ENCODE data around the gene CHMP5.

CHMP5 gene

GRCh38 chr9:33285502-33285901 is 20.7 kb downstream of the CHMP5 start:
- no peak overlapping the region for H3K4me3 ChIP-seq (ENCODE audit: low read length in 2 of 2)
- peaks cover 13 to 14% of the 10 kb centered on the region in 2 donors for H3K36me3 ChIP-seq (ENCODE audit: control insufficient read depth in 2 of 2, insufficient read depth in 2 of 2, low read length in 2 of 2)
- H3K9me3 ChIP-seq (ENCODE audit: control insufficient read depth in 2 of 2, low read length in 2 of 2) = no peaks in the 10 kb centered on the region
- H3K9ac ChIP-seq (ENCODE audit: low read length in 2 of 2) = no peak overlapping the region
- peaks cover 16% of the 10 kb centered on the region for H3K4me1 ChIP-seq (ENCODE audit: control insufficient read depth, insufficient read depth, low read length)
- H3K27ac ChIP-seq (ENCODE audit: low read length) = no peak overlapping the region
- H3K27me3 ChIP-seq (ENCODE audit: control insufficient read depth in 1 of 2, insufficient read depth in 2 of 2, low read length in 2 of 2) = no peaks in the 10 kb centered on the region

- Histone ChIP-seq H3K4me1 (ENCODE audit: control insufficient read depth, insufficient read depth, low read length) (peaks cover 29% of the 10 kb centered on the region), H3K9me3 (ENCODE audit: control insufficient read depth in 2 of 2, low read length in 2 of 2) (no peaks in the 10 kb centered on the region), H3K9ac (ENCODE audit: low read length in 2 of 2) (peak overlapping the region in 1 of 2 donors; percentile 58), H3K27ac (ENCODE audit: low read length) (peak overlapping the region; percentile 31), H3K36me3 (ENCODE audit: control insufficient read depth in 2 of 2, insufficient read depth in 2 of 2, low read length in 2 of 2) (peaks cover 6 to 8% of the 10 kb centered on the region in 2 donors), H3K4me3 (ENCODE audit: low read length in 2 of 2) (no peak overlapping the region), H3K27me3 (ENCODE audit: control insufficient read depth in 1 of 2, insufficient read depth in 2 of 2, low read length in 2 of 2) (no peaks in the 10 kb centered on the region)
These were observed 22.2 kb downstream of the CHMP5 start for GRCh38 chr9:33287087-33287490.

- H3K36me3 ChIP-seq (ENCODE audit: control insufficient read depth in 2 of 2, insufficient read depth in 2 of 2, low read length in 2 of 2) = peaks cover 6 to 8% of the 10 kb centered on the region in 2 donors
- peaks cover 33% of the 10 kb centered on the region for H3K4me1 ChIP-seq (ENCODE audit: control insufficient read depth, insufficient read depth, low read length)
- no peaks in the 10 kb centered on the region for H3K27me3 ChIP-seq (ENCODE audit: control insufficient read depth in 1 of 2, insufficient read depth in 2 of 2, low read length in 2 of 2)
- peak overlapping the region; percentile 99 for H3K27ac ChIP-seq (ENCODE audit: low read length)
- no peaks in the 10 kb centered on the region for H3K9me3 ChIP-seq (ENCODE audit: control insufficient read depth in 2 of 2, low read length in 2 of 2)
- H3K4me3 ChIP-seq (ENCODE audit: low read length in 2 of 2) = no peak overlapping the region
- H3K9ac ChIP-seq (ENCODE audit: low read length in 2 of 2) = no peak overlapping the region
These were observed 23.4 kb downstream of the CHMP5 start for GRCh38 chr9:33288235-33288634.

GRCh38 chr9:33288828-33289483 is 24.1 kb downstream of the CHMP5 start:
- peaks cover 33% of the 10 kb centered on the region for H3K4me1 ChIP-seq (ENCODE audit: control insufficient read depth, insufficient read depth, low read length)
- peak overlapping the region in 1 of 2 donors; percentile 99 for H3K9ac ChIP-seq (ENCODE audit: low read length in 2 of 2)
- peak overlapping the region; percentile 99 for H3K27ac ChIP-seq (ENCODE audit: low read length)
- peak overlapping the region in 1 of 2 donors; percentile 99 for H3K4me3 ChIP-seq (ENCODE audit: low read length in 2 of 2)
- H3K9me3 ChIP-seq (ENCODE audit: control insufficient read depth in 2 of 2, low read length in 2 of 2) = no peaks in the 10 kb centered on the region
- peaks cover 4 to 6% of the 10 kb centered on the region in 2 donors for H3K36me3 ChIP-seq (ENCODE audit: control insufficient read depth in 2 of 2, insufficient read depth in 2 of 2, low read length in 2 of 2)
- H3K27me3 ChIP-seq (ENCODE audit: control insufficient read depth in 1 of 2, insufficient read depth in 2 of 2, low read length in 2 of 2) = no peaks in the 10 kb centered on the region

GRCh38 chr9:33289496-33289895 is 24.6 kb downstream of the CHMP5 start:
- Histone ChIP-seq H3K9ac (ENCODE audit: low read length in 2 of 2) (peak overlapping the region; percentile 82 to 99), H3K27me3 (ENCODE audit: control insufficient read depth in 1 of 2, insufficient read depth in 2 of 2, low read length in 2 of 2) (no peaks in the 10 kb centered on the region), H3K4me3 (ENCODE audit: low read length in 2 of 2) (peak overlapping the region; percentile 28 to 99), H3K4me1 (ENCODE audit: control insufficient read depth, insufficient read depth, low read length) (peaks cover 34% of the 10 kb centered on the region), H3K36me3 (ENCODE audit: control insufficient read depth in 2 of 2, insufficient read depth in 2 of 2, low read length in 2 of 2) (peaks cover 6% of the 10 kb centered on the region in 2 donors), H3K9me3 (ENCODE audit: control insufficient read depth in 2 of 2, low read length in 2 of 2) (no peaks in the 10 kb centered on the region), H3K27ac (ENCODE audit: low read length) (peak overlapping the region; percentile 99)

GRCh38 chr9:33289936-33290246 is 25.0 kb downstream of the CHMP5 start:
- peaks cover 37% of the 10 kb centered on the region for H3K4me1 ChIP-seq (ENCODE audit: control insufficient read depth, insufficient read depth, low read length)
- no peaks in the 10 kb centered on the region for H3K9me3 ChIP-seq (ENCODE audit: control insufficient read depth in 2 of 2, low read length in 2 of 2)

GRCh38 chr9:33290247-33291030 is 25.6 kb downstream of the CHMP5 start, which contains the start of gene NFX1:
NFX1 (plus strand) TSS chr9:33290516; CDS start chr9:33290573, 57 bp downstream.
- Histone ChIP-seq H3K9ac (ENCODE audit: low read length in 2 of 2) (peak within 1 kb of the TSS; percentile 99 to 100), H3K36me3 (ENCODE audit: control insufficient read depth in 2 of 2, insufficient read depth in 2 of 2, low read length in 2 of 2) (peaks cover 10 to 13% of the 10 kb centered on the region in 2 donors), H3K4me3 (ENCODE audit: low read length in 2 of 2) (peak within 1 kb of the TSS; percentile 99), H3K27ac (ENCODE audit: low read length) (peak within 1 kb of the TSS; percentile 99), H3K9me3 (ENCODE audit: control insufficient read depth in 2 of 2, low read length in 2 of 2) (no peaks in the 10 kb centered on the region), H3K4me1 (ENCODE audit: control insufficient read depth, insufficient read depth, low read length) (peaks cover 37% of the 10 kb centered on the region), H3K27me3 (ENCODE audit: control insufficient read depth in 1 of 2, insufficient read depth in 2 of 2, low read length in 2 of 2) (no peaks in the 10 kb centered on the region)

More at GRCh38 chr9:33289936-33290246, 25.0 kb downstream of the CHMP5 start:
- peaks cover 9 to 10% of the 10 kb centered on the region in 2 donors for H3K36me3 ChIP-seq (ENCODE audit: control insufficient read depth in 2 of 2, insufficient read depth in 2 of 2, low read length in 2 of 2)
- H3K27me3 ChIP-seq (ENCODE audit: control insufficient read depth in 1 of 2, insufficient read depth in 2 of 2, low read length in 2 of 2) = no peaks in the 10 kb centered on the region
- H3K4me3 ChIP-seq (ENCODE audit: low read length in 2 of 2) = peak overlapping the region; percentile 99
- H3K9ac ChIP-seq (ENCODE audit: low read length in 2 of 2) = peak overlapping the region; percentile 99 to 100
- H3K27ac ChIP-seq (ENCODE audit: low read length) = peak overlapping the region; percentile 99

GRCh38 chr9:33291031-33291397 is 26.2 kb downstream of the CHMP5 start:
- H3K27me3 ChIP-seq (ENCODE audit: control insufficient read depth in 1 of 2, insufficient read depth in 2 of 2, low read length in 2 of 2) = no peaks in the 10 kb centered on the region
- peaks cover 13 to 14% of the 10 kb centered on the region in 2 donors for H3K36me3 ChIP-seq (ENCODE audit: control insufficient read depth in 2 of 2, insufficient read depth in 2 of 2, low read length in 2 of 2)
- H3K9me3 ChIP-seq (ENCODE audit: control insufficient read depth in 2 of 2, low read length in 2 of 2) = no peaks in the 10 kb centered on the region
- H3K27ac ChIP-seq (ENCODE audit: low read length) = peak overlapping the region; percentile 99
- peak overlapping the region; percentile 99 for H3K4me3 ChIP-seq (ENCODE audit: low read length in 2 of 2)
- H3K4me1 ChIP-seq (ENCODE audit: control insufficient read depth, insufficient read depth, low read length) = peaks cover 37% of the 10 kb centered on the region
- peak overlapping the region; percentile 99 to 100 for H3K9ac ChIP-seq (ENCODE audit: low read length in 2 of 2)

GRCh38 chr9:33291901-33292300 is 27.1 kb downstream of the CHMP5 start:
- Histone ChIP-seq H3K27ac (ENCODE audit: low read length) (no peak overlapping the region), H3K4me1 (ENCODE audit: control insufficient read depth, insufficient read depth, low read length) (peaks cover 33% of the 10 kb centered on the region), H3K36me3 (ENCODE audit: control insufficient read depth in 2 of 2, insufficient read depth in 2 of 2, low read length in 2 of 2) (peaks cover 20 to 23% of the 10 kb centered on the region in 2 donors), H3K9ac (ENCODE audit: low read length in 2 of 2) (peak overlapping the region in 1 of 2 donors; percentile 13), H3K9me3 (ENCODE audit: control insufficient read depth in 2 of 2, low read length in 2 of 2) (no peaks in the 10 kb centered on the region), H3K4me3 (ENCODE audit: low read length in 2 of 2) (no peak overlapping the region), H3K27me3 (ENCODE audit: control insufficient read depth in 1 of 2, insufficient read depth in 2 of 2, low read length in 2 of 2) (no peaks in the 10 kb centered on the region)

- H3K27ac ChIP-seq (ENCODE audit: low read length) = no peak overlapping the region
- H3K27me3 ChIP-seq (ENCODE audit: control insufficient read depth in 1 of 2, insufficient read depth in 2 of 2, low read length in 2 of 2) = no peaks in the 10 kb centered on the region
- H3K9me3 ChIP-seq (ENCODE audit: control insufficient read depth in 2 of 2, low read length in 2 of 2) = no peaks in the 10 kb centered on the region
- peaks cover 37 to 39% of the 10 kb centered on the region in 2 donors for H3K36me3 ChIP-seq (ENCODE audit: control insufficient read depth in 2 of 2, insufficient read depth in 2 of 2, low read length in 2 of 2)
- peak overlapping the region in 1 of 2 donors; percentile 10 for H3K9ac ChIP-seq (ENCODE audit: low read length in 2 of 2)
- peaks cover 32% of the 10 kb centered on the region for H3K4me1 ChIP-seq (ENCODE audit: control insufficient read depth, insufficient read depth, low read length)
- H3K4me3 ChIP-seq (ENCODE audit: low read length in 2 of 2) = no peak overlapping the region
These were observed 28.9 kb downstream of the CHMP5 start for GRCh38 chr9:33293782-33294181.
